HFFc6 (cell line): ENCODE results near the gene PCDHB13. TPM values are rescaled to one million over a fixed set of nuclear protein-coding genes. Genes with fewer than 3 reads are reported as not detected.
A peak's percentile ranks its signal among the peaks of the same experiment; 100 is the strongest.
"Not testable (repeated sequence)": the region's sequence is repeated elsewhere in the genome, so short reads cannot be mapped to it uniquely, and the experiment has no call there.

Experiments
- DNase-seq: peaks from one replicate; pipeline ENCODE4 v3.0.0-alpha.2; 2018
- H3K27ac Mint-ChIP-seq: 2 replicates; pipeline ENCODE4 v1.8.0; 2020; ENCODE audit warnings: mild to moderate bottlenecking, mixed read lengths
- H3K27me3 Mint-ChIP-seq: 2 replicates; pipeline ENCODE4 v1.8.0; 2021; ENCODE audit warnings: mild to moderate bottlenecking, moderate library complexity, mixed read lengths; ENCODE audit not compliant: insufficient read depth
- H3K36me3 Mint-ChIP-seq: 2 replicates; pipeline ENCODE4 v1.8.0; 2021; ENCODE audit warnings: low read depth, mixed read lengths
- H3K4me1 Mint-ChIP-seq: 2 replicates; pipeline ENCODE4 v1.8.0; 2020; ENCODE audit warnings: low read depth, mixed read lengths
- H3K4me3 Mint-ChIP-seq: 2 replicates; pipeline ENCODE4 v1.8.0; 2020; ENCODE audit warnings: mild to moderate bottlenecking, moderate library complexity, mixed read lengths
- H3K9me3 Mint-ChIP-seq: 2 replicates; pipeline ENCODE4 v1.8.0; 2020; ENCODE audit warnings: mild to moderate bottlenecking, mixed read lengths
- CTCF ChIP-seq: fragments of 200-600 bp; sonication (generic); IDR thresholded peaks from 2 replicates; pipeline ENCODE4 v1.5.0; 2021; ENCODE audit warnings: antibody characterized with exemption, mild to moderate bottlenecking
- total RNA-seq, 6 experiments: library from RNA; stranded (reverse); fragmentation: NEBNext Ultra II Directional; extraction: Animal tissue kit (Norgen Biotek cat#: 25700); gene quantifications; 2 replicates in 1 of 6; 3 replicates in 5 of 6; pipeline ENCODE4 v1.2.3, GENCODE V29; 2021

PCDHB13 gene
- total RNA-seq, 6 experiments from 2014 or later, result 3.0 to 4.5 (median 3.8) TPM

- Mint-ChIP-seq H3K4me3 (peak within 1 kb of the TSS; percentile 89), H3K27ac (peak within 1 kb of the TSS; percentile 30; the same call in 1 of the 2 replicates), H3K27me3 (peaks cover 16% of the 10 kb centered on the region), H3K4me1 (peaks cover 29% of the 10 kb centered on the region), H3K36me3 (peaks cover 17% of the 10 kb centered on the region), H3K9me3 (peaks cover 21% of the 10 kb centered on the region)
- DNase-seq, result peak; percentile 58
- peak; percentile 88 for TF ChIP-seq CTCF
Observed at GRCh38 chr5:141186897-141187512, 26.7 kb upstream of the PCDHB13 start, which contains the start of gene PCDHB9. Gene PCDHB9, plus strand, starts transcription at chr5:141187161. Its CDS starts 158 bp downstream, at chr5:141187319.

- DNase-seq, H3K4me3 Mint-ChIP-seq, H3K27ac Mint-ChIP-seq: not testable (repeated sequence)
- peaks cover 14% of the 10 kb centered on the region for H3K27me3 Mint-ChIP-seq
- H3K36me3 Mint-ChIP-seq, result peaks cover 16% of the 10 kb centered on the region
- H3K4me1 Mint-ChIP-seq, result peaks cover 25% of the 10 kb centered on the region
- peaks cover 23% of the 10 kb centered on the region for H3K9me3 Mint-ChIP-seq
Observed at GRCh38 chr5:141188682-141189081, 25.0 kb upstream of the PCDHB13 start.

GRCh38 chr5:141189131-141189530 is 24.6 kb upstream of the PCDHB13 start:
- not testable (repeated sequence) for H3K27ac Mint-ChIP-seq, H3K4me3 Mint-ChIP-seq, DNase-seq
- peaks cover 16% of the 10 kb centered on the region for H3K36me3 Mint-ChIP-seq
- H3K9me3 Mint-ChIP-seq, result peaks cover 25% of the 10 kb centered on the region
- H3K4me1 Mint-ChIP-seq, result peaks cover 25% of the 10 kb centered on the region
- peaks cover 14% of the 10 kb centered on the region for H3K27me3 Mint-ChIP-seq

GRCh38 chr5:141192110-141192725 is 21.5 kb upstream of the PCDHB13 start, which contains the start of gene PCDHB10:
Gene PCDHB10, plus strand, starts transcription at chr5:141192353. Its CDS starts 200 bp downstream, at chr5:141192553.
- peak; percentile 86 for TF ChIP-seq CTCF
- Mint-ChIP-seq H3K9me3 (peaks cover 38% of the 10 kb centered on the region), H3K36me3 (peaks cover 18% of the 10 kb centered on the region), H3K4me3 (peak within 1 kb of the TSS; percentile 76), H3K27me3 (peaks cover 9% of the 10 kb centered on the region), H3K27ac (no peak within 1 kb of the TSS), H3K4me1 (peaks cover 20% of the 10 kb centered on the region)
- DNase-seq, result peak; percentile 33

- Mint-ChIP-seq H3K36me3 (peaks cover 13% of the 10 kb centered on the region), H3K4me1 (peaks cover 13% of the 10 kb centered on the region; the same call in 1 of the 2 replicates), H3K9me3 (peaks cover 37% of the 10 kb centered on the region)
- not testable (repeated sequence) for H3K27ac Mint-ChIP-seq, DNase-seq, H3K4me3 Mint-ChIP-seq, H3K27me3 Mint-ChIP-seq
Observed at GRCh38 chr5:141194332-141194731, 19.4 kb upstream of the PCDHB13 start.

- Mint-ChIP-seq H3K4me1 (peaks cover 13% of the 10 kb centered on the region; the same call in 1 of the 2 replicates), H3K27me3 (no peaks in the 10 kb centered on the region; the same call in 1 of the 2 replicates), H3K27ac (no peak overlapping the region), H3K36me3 (peaks cover 19% of the 10 kb centered on the region), H3K9me3 (peaks cover 46% of the 10 kb centered on the region), H3K4me3 (no peak overlapping the region)
- DNase-seq, result no peak
- TF ChIP-seq CTCF, result no peak
Observed at GRCh38 chr5:141196363-141196762, 17.4 kb upstream of the PCDHB13 start.
